ENCODE measurements around the gene MYCL.

DNA sequence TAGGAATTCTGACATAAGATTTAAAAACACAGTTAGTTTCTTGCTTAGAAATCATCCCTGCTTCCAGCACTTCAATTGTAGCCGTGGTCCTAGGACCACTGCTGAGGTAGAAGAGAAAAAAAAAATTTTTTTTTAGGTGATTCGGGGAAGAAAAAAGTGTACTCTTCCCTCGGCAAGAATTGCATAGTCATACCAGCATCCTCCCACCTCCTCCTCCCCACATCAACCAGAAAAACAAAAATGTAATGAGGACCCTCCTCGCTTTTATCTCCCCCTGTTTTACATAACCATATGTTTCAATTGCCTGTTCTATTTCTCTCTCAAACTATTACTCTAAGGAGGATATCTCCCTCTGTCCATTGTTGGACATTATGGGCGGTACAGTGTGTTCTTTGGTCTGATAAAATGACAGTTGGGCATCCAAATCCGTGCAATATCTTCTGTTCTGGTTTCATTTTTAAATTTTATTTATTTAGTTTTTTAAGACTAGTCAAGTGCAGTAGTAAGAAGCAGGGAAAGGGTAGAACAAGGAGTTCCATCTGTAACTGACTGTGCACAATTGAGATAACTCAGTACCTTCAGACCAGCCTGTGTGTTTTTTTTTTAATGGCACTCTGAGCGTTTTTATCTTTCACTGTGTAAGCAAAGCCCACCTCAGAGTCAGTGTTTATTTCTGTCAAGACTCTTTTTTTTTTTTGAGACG is 42.8 kb upstream of the MYCL start:
- TF ChIP-seq, protein P1, sequence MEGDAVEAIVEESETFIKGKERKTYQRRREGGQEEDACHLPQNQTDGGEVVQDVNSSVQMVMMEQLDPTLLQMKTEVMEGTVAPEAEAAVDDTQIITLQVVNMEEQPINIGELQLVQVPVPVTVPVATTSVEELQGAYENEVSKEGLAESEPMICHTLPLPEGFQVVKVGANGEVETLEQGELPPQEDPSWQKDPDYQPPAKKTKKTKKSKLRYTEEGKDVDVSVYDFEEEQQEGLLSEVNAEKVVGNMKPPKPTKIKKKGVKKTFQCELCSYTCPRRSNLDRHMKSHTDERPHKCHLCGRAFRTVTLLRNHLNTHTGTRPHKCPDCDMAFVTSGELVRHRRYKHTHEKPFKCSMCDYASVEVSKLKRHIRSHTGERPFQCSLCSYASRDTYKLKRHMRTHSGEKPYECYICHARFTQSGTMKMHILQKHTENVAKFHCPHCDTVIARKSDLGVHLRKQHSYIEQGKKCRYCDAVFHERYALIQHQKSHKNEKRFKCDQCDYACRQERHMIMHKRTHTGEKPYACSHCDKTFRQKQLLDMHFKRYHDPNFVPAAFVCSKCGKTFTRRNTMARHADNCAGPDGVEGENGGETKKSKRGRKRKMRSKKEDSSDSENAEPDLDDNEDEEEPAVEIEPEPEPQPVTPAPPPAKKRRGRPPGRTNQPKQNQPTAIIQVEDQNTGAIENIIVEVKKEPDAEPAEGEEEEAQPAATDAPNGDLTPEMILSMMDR (IDR thresholded peaks at IDR 0.05; ENCODE audit: low read depth, low read length) = no peak
- TF ChIP-seq EZH2phosphoT487 (IDR thresholded peaks at IDR 0.05; ENCODE audit: low read depth) = no peak
